GM12872 (cell line): ENCODE measurements around the gene CC2D1A.

ENCODE experiments used
- CTCF ChIP-seq: IDR thresholded peaks from 3 replicates; pipeline ENCODE4 v1.5.1; 2011; ENCODE audit warnings: low read depth, mild to moderate bottlenecking, low read length, moderate library complexity; ENCODE audit not compliant: insufficient read depth

The CC2D1A gene

GRCh38 chr19:13954185-13954584 is 48.2 kb downstream of the CC2D1A start:
- TF ChIP-seq CTCF, result no peak

- no peak for TF ChIP-seq CTCF
These were observed 49.8 kb downstream of the CC2D1A start for GRCh38 chr19:13955662-13956364.

GRCh38 chr19:13956365-13956744 is 50.4 kb downstream of the CC2D1A start:
- TF ChIP-seq CTCF, result no peak

- no peak for TF ChIP-seq CTCF
These were observed 51.0 kb downstream of the CC2D1A start for GRCh38 chr19:13957051-13957450.

- TF ChIP-seq CTCF, result no peak
These were observed 52.0 kb downstream of the CC2D1A start for GRCh38 chr19:13958043-13958442.

GRCh38 chr19:13959141-13959961 is 53.4 kb downstream of the CC2D1A start:
- no peak for TF ChIP-seq CTCF

GRCh38 chr19:13959962-13960862 is 54.2 kb downstream of the CC2D1A start:
- peak; percentile 49; the same call in 2 of the 3 replicates for TF ChIP-seq CTCF
